ENCODE measurements around the gene POLR1C.

GRCh38 chr6:43541774-43542471, 25.0 kb downstream of the POLR1C start:
- TF ChIP-seq CTCF (IDR thresholded peaks at IDR 0.05) (no peak), POLR2A (IDR thresholded peaks at IDR 0.05) (no peak)
